HG03045 (cell line): ENCODE measurements around the gene CORO2A.
A peak's percentile ranks its signal among the peaks of the same experiment; 100 is the strongest.
"Not testable (repeated sequence)": the region's sequence is repeated elsewhere in the genome, so short reads cannot be mapped to it uniquely, and the experiment has no call there.

ENCODE experiments used
- ATAC-seq: cut with Tn5 transposase; IDR thresholded peaks from one replicate; pipeline ENCODE4 v1.9.1; 2021; ENCODE audit warnings: mild to moderate bottlenecking, moderate library complexity; ENCODE audit not compliant: unreplicated experiment

The CORO2A gene

DNA sequence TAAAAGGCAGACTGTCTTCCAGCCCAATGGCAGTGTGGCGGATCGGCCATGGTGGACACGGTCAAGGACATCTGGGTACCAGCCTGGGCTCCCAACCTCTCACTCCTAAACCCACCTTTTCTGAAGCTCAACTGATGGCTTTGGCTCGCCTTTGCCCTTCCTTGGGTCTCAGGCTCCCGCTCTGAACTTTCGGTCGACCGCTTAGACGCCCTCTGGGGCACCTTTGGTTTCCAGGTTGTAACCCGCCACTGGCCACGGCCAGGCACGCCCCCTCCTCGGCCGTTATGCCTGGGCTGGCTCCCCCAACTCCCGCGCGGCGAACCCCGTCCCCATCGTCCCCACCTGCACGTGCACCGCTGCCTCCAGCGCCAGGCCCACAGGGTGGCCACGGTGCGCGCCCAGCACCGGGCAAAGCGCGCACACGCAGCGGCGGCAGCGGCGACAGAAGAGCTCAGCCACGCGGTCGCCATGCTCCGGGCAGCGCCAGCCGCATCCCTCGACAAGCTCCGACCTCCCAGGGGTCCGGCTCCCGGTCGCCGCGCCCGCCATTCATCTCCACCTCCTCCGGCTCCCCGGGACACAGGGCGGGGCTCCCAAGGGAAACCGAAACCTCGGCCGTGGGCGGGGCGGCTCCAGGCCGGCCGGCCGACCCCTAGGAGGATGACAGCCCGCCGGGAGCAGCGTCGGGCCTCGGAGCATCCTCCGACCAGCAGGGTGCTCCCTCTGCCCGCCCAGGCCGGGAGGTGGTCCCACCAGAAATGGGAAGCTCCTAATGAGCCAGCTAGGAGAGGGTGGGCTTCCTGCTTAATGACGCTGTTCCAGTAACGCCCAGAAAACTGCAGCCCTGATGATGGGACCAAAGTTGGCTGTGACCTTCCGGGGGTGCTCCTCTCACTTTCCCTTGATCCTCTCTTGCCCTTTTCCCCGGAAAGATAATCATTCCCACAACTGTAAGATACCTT, 73.5 kb downstream of the CORO2A start, which contains the start of gene TRIM14:
TSS of gene TRIM14 (minus strand) at position 583 of the 962 bp plus-strand sequence. CDS start at position 549, 34 bp downstream.
- ATAC-seq, result peak; percentile 68

DNA sequence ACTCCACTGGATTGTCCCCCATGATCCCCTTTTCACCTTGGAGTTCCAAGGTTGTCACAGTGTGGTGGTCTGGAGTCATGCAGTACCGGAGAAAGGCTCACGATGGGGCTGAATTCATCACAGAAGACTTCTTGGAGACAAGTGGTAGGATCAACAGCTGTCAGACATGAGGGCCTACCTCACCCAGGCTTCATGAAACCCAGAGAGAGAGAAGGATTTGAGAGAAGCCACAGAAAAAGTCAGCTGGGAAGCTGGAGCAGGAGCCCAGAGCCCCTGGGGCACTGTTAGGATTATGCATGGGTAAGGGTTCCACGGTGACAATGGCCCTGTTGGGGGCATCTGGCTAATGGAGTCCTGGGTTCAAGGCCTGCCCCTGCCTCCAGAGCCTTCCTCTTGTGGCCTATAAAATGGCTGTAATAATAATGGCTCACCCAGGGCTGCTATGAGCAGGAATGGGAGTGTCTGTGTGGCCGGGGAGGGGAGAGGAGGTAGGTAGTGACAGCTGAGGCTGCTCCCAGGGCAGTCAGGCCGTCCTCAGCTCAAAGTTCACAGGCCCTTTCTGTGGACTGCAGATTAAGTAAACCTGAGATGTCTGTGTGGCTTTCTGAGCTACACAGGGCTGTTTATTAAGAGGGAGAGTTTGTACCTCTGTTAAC, 74.3 kb downstream of the CORO2A start:
- ATAC-seq, result peak; percentile 42

DNA sequence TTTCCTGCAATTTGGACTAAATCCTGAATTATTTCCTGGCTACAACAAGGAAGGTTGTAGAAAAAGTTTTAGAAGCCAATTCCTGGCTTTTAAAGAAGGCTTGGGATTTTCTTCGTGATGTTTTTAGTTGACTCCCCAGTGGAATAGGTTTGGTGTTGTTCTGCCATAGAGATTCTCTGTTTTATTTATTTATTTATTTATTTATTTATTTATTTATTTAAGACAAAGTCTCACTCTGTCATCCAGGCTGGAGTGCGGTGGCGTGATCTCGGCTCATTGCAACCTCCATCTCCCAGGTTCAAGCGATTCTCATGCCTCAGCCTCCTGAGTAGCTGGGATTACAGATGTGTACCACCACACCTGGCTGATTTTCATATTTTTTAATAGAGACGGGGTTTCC, 75.3 kb downstream of the CORO2A start:
- not testable (repeated sequence) for ATAC-seq

DNA sequence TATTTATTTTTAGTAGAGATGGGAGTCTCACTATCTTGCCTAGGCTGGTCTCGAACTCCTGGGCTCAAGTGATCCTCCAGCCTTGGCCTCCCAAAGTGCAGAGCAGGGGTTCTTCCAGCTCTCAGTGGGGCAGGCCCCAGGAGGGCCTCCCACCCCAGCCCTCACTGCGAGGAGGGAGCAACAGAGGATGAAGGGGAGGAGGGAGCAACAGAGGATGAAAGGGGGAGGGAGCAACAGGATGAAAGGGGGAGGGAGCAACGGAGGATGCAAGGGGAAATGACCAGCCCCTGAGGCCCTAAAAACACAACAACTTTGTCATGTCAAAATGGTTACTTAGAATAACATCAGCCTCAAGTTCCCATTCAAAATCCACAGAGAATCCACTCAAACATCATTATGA, 83.4 kb downstream of the CORO2A start:
- no peak for ATAC-seq

DNA sequence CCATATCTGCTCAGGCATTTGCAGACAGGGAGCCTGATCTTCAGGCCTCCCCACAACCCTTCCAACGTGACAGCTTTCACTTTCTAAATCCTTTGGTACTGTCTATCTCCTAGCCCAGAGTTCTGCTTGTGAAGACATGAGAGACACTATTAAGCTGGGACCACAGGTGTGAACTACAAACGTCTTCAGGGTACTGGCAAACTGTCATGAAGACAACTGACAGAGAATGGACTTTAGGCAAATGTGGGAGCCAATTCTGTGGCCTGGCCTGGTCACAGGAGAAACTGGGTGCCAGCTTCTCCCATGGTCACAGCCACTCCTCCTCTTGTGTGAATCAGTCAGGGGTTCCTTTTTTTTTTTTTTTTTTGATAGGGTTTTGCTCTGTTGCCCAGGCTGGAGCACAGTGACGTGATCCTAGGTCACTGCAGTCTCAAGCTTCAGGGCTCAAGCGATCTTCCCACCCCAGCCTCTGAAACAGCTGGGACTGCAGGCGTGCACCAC, 83.9 kb downstream of the CORO2A start:
- ATAC-seq, result peak; percentile 76

DNA sequence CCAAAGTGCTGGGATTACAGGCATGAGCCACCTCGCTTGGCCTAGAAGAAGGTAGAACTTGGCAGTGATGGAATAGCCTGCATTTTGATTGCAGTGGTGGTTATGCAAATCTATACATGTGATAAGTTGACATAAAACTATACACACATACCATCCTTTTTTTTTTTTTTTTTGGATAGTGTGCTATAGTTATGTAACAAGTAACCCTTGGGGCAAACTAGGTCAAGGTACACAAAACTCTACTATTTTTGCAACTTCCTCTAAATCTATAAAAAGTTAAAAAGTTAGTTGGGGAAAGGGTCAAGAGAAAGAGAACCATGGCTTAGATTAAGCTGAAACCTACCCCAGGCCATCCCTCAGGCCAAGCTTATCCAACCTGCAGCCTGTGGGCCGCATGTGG, 84.5 kb downstream of the CORO2A start:
- ATAC-seq, result no peak

DNA sequence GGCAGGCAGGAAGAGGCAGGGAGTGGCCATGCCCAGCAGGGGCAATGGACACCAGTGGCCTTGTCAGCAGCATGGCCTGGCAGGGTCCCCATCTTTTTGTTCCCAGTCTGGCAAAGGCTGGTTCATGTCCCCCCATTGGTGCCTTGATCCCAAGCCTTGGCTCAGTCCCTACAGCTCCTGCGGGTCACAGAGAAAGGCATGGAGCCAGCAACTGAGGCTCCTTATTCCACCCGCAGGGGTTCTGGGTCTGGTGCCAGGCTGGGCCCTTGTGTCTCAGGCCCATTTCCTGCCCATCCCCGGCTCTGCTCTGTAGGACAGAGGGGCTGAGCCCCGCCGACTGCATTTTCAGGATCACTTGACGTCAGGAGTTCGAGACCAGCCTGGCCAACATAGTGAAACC, 87.4 kb downstream of the CORO2A start:
- no peak for ATAC-seq

DNA sequence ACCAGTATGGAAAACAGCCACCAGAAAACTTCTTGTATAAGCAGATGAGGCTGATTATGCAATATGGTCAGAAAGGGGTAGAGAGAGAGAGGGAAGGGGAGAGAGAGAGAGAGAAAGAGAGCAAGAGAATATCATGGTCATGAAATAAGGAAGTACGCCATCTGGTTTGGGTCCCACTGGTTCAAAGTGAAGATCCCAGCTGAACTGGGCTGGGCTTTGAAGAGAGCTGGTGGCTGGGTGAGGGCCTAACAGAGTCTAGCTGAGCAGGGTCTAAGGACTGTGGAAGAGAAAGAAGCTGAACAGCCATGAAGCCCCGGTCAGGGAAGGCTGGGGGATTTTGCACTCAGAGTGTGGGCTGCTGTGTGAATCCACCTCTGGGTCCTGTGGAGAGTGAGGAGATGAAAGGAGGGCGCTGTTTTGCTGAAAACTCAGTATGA, 88.0 kb downstream of the CORO2A start:
- ATAC-seq, result no peak

DNA sequence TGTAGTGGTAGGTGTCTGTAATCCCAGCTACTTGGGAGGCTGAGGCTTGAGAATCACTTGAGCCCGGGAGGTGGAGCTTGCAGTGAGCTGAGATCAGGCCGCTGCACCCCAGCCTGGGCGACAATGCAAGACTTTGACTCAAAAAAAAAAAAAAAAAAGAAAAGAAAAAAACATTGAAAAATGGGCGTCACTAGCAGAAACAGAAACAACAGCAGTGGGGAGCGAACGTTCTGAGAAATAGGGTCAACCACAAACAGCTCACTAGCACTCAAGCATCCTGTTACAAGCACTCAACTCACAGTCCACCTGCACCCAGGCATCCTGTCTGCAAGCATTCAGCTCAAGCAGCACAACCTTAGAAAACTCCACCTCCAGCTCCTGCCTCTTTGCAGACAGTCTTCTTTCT, 90.6 kb downstream of the CORO2A start:
- ATAC-seq, result peak; percentile 95

DNA sequence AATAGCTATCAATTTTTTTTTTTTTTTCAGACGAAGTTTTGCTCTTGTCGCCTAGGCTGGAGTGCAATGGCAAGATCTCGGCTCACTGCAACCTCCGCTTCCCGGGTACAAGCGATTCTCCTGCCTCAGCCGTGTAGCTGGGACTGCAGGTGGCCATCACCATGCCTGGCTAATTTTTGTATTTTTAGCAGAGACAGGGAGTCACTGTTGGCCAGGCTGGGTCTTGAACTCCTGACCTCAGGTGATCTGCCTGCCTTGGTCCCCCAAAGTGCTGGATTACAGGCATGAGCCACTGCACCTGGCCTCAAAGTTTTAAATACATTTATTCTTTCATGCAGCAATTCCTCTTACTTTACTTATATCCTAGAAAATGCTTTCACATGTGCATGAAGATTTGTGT, 91.0 kb downstream of the CORO2A start:
- no peak for ATAC-seq

DNA sequence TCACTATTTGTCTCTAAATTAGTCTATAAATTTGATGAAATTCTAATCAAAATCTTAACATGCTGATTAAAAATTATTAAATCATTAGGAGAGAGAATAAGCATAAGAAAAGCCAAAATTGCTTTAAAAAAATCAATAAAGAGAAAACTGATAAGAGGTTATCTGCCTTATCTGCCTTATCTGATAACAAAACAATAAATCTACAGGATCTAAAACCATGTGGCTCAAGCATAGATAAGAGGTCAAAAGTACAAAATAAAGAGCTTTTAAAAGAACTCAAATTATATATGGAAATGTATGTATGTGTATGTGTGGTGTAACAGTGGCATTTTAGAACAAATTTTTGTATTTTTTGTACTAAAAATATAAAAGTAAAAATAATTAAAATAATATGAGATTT, 92.0 kb downstream of the CORO2A start:
- ATAC-seq, result no peak

DNA sequence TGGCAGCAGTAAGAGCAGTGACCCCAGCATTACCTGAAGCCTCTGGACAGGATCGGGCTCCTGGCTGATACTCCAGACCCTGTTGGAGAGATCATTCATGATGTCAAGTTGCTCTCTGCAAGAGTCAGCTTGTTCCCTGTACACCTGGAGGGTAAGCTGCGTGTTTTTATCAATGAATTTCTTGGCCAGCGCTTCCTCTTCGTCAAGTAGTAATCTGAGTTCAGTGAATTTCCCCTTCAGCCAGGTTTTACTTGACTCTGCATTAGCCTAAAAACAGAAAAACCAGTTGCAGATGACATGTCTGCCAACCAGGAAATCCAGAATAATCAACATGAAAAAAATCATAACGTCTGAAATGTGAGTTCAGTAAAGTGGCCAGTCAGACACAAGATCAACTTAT, 92.5 kb downstream of the CORO2A start:
- no peak for ATAC-seq

DNA sequence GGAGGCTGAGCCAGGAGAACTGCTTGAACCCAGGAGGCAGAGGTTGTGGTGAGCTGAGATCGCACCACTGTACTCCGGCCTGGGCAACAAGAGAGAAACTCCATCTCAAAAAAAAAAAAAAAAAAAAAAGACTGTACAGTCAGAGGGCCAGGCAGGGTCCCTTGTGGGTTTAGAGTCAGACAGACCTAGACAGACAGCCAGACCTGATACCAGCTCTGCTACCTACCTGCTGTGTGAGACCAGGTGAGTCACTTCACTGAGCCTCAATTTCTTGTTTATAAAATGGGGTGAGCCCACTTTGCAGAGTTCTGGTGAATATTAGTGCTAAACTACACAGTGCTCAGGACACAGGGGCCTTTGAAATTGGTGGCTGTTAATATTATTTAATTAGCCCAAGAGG, 93.1 kb downstream of the CORO2A start:
- ATAC-seq, result no peak

DNA sequence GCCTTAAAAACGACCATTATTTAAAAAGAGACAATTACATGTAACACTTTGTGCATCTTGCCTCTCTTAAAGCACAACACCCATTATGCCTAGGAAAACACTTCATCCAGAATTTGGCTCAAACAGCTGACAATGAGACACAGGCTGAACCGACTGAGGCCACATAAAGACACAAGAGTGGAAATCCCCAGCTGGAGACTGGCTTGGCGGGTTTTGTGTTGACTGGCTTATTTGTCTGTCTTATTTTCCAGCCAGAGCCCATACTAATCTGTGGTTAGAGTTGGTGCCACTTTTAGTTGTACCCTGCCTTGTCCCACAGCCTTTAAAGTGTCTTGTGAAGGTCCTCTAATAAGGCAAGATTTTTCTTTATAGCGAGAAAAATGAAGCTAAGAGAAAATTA, 94.6 kb downstream of the CORO2A start:
- no peak for ATAC-seq

DNA sequence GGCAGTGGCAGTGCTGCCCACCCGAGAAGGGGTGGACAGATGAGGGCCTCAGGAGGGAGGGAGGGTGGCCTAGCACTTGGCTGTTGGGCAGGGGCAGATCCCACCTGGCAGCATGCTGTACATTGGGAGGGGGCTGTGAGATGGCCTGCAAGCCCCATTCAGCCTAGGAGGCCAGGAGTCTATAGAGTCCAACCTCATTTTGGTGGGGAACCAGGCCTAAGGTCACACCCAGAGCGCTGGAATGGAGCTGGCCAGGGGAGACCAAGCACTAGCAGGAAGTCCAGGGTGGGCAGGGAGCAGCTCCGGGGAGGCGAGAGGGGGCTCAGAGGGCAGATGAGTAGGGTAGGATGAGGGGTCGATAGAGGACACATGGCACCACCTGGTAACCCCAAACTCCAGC, 96.3 kb downstream of the CORO2A start:
- ATAC-seq, result no peak

DNA sequence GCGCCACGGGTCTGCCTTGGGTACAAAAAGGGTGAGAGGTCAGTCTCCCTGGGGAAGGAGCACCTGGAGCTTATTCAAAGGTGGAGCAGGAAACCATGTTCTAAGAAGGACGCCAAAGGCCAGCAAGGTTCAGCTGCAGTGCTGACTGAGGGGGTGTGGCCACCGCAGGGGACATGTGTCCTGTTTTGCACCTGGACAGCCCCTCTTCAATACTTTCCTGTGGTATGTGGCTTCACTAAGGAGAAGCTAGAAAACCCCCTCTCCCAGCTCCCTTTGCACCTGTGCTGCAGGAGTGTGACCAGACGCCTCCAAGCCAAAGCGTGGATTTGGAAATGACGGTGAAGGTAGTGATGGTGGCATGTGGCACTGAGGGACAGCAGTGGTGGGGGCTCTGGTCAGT, 97.0 kb downstream of the CORO2A start:
- ATAC-seq, result no peak

DNA sequence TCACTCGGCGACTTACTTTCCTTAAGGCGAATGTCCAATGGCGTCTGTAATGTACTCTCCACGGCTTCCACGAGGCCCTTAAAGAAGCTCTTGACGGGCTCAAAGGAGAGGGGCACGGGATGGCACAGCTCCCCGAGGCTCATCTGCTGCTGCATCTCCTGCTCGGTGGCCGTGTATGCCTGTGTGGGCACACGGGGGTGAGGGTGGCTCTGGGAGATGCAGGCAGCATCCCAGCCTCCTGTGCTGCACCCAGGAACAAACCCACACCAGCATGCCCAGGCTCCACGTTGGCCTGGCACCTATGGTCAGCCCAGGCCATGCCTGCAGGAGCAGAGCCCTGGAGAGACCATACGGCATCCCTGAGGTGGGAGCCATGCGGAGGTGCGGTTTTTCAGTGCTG, 97.6 kb downstream of the CORO2A start:
- no peak for ATAC-seq

DNA sequence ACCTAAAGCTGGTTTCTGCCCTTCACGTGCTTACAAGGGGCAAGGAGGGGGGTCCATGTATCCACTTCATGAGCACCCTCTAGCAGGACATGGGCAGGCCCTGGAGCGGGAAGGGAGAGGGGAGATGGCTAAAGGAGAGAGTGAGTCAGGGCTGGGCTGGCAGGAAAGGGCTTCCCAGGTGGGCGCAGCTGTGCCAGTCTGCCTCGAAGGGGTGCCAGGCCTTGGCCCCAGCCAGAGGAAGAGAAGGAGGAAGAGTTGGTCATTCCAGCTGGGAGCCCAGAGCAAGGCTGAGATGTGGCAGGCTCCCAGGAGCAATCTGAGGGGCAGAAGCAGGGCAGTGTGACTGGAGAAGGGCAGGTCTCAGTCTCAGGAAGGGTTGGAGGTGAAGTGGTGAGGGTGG, 98.1 kb downstream of the CORO2A start:
- ATAC-seq, result no peak

DNA sequence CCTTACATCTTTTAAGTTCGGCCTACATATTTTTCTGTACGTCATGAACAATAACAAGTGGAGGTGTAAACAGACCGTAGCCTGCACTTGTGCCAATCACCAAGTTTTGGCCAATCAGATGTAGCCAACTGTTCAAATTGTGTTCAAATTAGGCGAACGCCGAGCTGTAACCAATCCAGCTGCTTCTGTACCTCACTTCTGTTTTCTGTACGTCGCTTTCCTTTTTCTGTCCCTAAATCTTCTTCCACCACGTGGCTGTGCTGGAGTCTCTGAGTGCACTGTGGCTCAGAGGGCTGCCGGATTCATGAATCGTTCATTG, 99.9 kb downstream of the CORO2A start:
- no peak for ATAC-seq

DNA sequence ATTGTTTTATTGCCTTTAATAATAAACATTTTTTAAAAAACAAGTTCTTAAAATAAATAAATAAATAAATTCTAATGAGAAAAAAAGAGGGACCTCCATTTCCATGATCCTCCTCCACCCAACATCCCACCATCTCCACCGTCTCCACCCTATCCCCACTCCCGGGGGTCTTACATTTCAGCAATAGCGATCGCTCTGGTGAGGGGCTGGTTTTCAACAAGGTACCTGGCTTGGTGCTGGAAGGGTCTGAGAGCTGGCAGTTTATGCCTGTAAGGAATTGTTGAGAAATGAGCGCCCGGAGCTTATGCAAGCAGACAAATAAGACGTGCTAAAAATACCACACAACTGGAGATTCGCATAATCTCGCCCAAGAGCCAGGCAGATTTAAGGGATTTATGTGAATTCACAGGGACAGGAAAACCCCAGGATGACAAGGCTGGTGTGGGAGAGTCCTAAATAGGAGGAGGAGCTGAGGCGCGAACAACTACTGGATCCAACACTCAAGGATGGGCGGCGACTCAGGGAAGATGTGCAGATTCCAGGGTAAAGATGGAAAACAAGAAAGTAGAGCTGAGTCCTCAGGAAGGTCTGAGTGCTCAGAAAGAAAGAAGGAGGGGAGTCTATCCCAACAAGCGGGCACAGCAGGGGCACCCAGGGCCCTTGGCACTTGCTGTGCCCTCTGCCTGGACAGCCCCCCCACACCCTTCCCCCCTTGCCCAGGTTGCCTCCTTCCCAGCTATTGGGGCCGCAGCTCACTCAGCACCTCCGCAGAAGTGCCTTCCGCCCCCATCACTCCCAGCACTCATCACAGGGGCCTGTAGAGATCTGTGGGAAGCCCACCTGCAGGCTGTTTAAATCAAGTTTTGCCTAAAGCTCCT, 100.5 kb downstream of the CORO2A start:
- no peak for ATAC-seq

DNA sequence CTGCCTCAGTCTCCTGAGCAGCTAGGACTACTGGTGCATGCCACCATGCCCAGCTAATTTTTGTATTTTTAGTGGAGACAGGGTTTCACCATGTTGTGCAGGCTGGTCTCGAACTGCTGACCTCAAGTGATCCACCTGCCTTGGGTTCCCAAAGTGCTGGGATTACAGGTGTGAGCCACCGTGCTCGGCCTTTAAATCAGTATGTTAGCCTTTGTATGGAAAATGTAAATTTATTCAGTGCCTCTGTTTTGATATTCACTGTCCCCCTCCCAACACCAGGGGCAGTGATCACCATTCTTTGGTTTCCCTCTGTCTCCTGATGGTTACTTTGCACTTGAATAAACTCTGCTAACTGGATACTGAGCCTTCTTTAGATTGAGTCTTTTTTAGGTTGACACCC, 101.8 kb downstream of the CORO2A start:
- ATAC-seq, result not testable (repeated sequence)
